HG03457 (cell line): ENCODE data around the gene GPSM1.
"Not testable (repeated sequence)": the region's sequence is repeated elsewhere in the genome, so short reads cannot be mapped to it uniquely, and the experiment has no call there.

Experiments
- ATAC-seq: cut with Tn5 transposase; IDR thresholded peaks from one replicate; pipeline ENCODE4 v1.9.1; 2021; ENCODE audit warnings: moderate number of reproducible peaks; ENCODE audit not compliant: unreplicated experiment

Gene GPSM1

GRCh38 chr9:136343121-136343883 lies 16.0 kb downstream of the GPSM1 start:
- ATAC-seq: no peak

- no peak for ATAC-seq
Measured at GRCh38 chr9:136343884-136344269, 16.5 kb downstream of the GPSM1 start.

GRCh38 chr9:136344544-136345280 lies 17.4 kb downstream of the GPSM1 start:
- no peak for ATAC-seq

- no peak for ATAC-seq
Measured at GRCh38 chr9:136345281-136346156, 18.2 kb downstream of the GPSM1 start.

- ATAC-seq: no peak
Measured at GRCh38 chr9:136346157-136346481, 18.8 kb downstream of the GPSM1 start.

GRCh38 chr9:136346927-136347465 lies 19.7 kb downstream of the GPSM1 start:
- ATAC-seq: no peak

GRCh38 chr9:136347472-136348256 lies 20.3 kb downstream of the GPSM1 start:
- ATAC-seq: no peak

- no peak for ATAC-seq
Measured at GRCh38 chr9:136348691-136349090, 21.4 kb downstream of the GPSM1 start.

GRCh38 chr9:136349546-136349945 lies 22.2 kb downstream of the GPSM1 start:
- ATAC-seq: no peak

GRCh38 chr9:136351252-136351800 lies 24.0 kb downstream of the GPSM1 start:
- ATAC-seq: no peak

GRCh38 chr9:136351868-136352267 lies 24.5 kb downstream of the GPSM1 start:
- ATAC-seq: not testable (repeated sequence)

GRCh38 chr9:136352682-136353081 lies 25.3 kb downstream of the GPSM1 start:
- ATAC-seq: no peak

GRCh38 chr9:136353088-136353487 lies 25.7 kb downstream of the GPSM1 start:
- ATAC-seq: no peak

- no peak for ATAC-seq
Measured at GRCh38 chr9:136353757-136354488, 26.6 kb downstream of the GPSM1 start.

GRCh38 chr9:136354592-136355085 lies 27.3 kb downstream of the GPSM1 start:
- no peak for ATAC-seq

- no peak for ATAC-seq
Measured at GRCh38 chr9:136355616-136356557, 28.5 kb downstream of the GPSM1 start.

- ATAC-seq: no peak
Measured at GRCh38 chr9:136357202-136357725, 29.9 kb downstream of the GPSM1 start.

GRCh38 chr9:136358016-136358415 lies 30.7 kb downstream of the GPSM1 start:
- no peak for ATAC-seq
